Measurements from ENCODE around the gene XPO5. TPM values are rescaled to one million over a fixed set of nuclear protein-coding genes. Genes with fewer than 3 reads are reported as not detected.

Gene XPO5
- total and polyA plus RNA-seq, 2 experiments from 2014 or later = 28.5 to 95.2 TPM

DNA sequence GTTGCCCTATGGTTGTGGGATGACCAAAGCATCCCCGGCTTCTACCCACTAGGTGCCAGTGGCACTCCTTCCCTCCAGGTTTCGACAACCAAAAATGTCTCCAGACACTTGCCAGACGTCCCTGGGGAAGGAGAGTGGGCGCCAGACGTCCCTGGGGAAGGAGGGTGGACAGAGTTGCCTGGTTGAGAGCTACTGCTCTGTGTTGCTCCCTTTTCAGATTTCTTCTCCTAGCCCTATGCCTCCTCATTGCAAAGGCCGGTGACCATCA, 78.8 kb downstream of the XPO5 start:
- ATAC-seq = no peak
- no peak overlapping the region for H3K4me3 Mint-ChIP-seq
- H4K20me1 ChIP-seq (replicated peaks; ENCODE audit: insufficient read depth) = peaks cover 6% of the 10 kb centered on the region
- H3K27ac Mint-ChIP-seq = no peak overlapping the region
- no peaks in the 10 kb centered on the region for H3K9me3 Mint-ChIP-seq
- H3K9me2 ChIP-seq (ENCODE audit: insufficient read depth) = no peaks in the 10 kb centered on the region
- peaks cover 27% of the 10 kb centered on the region for H3K4me1 Mint-ChIP-seq
- peaks cover 36% of the 10 kb centered on the region for H3K36me3 Mint-ChIP-seq (ENCODE audit: low read depth)
- TF ChIP-seq JUNB (IDR thresholded peaks at IDR 0.05; ENCODE audit: unreplicated experiment) (no peak), NANOG (IDR thresholded peaks at IDR 0.05; ENCODE audit: borderline replicate concordance) (no peak), ZNF114 (CRISPR knock-in tag; IDR thresholded peaks at IDR 0.05) (no peak), ETS1 (IDR thresholded peaks at IDR 0.05) (no peak), STAT1 (IDR thresholded peaks at IDR 0.05; ENCODE audit: unreplicated experiment) (no peak), CREB1 (CRISPR knock-in tag; IDR thresholded peaks at IDR 0.05; ENCODE audit: low read depth) (no peak), ZNF331 (CRISPR knock-in tag; IDR thresholded peaks at IDR 0.05; ENCODE audit: low read depth) (no peak), EZH2phosphoT487 (IDR thresholded peaks at IDR 0.05; ENCODE audit: unreplicated experiment) (no peak), EZH2 (IDR thresholded peaks at IDR 0.05; ENCODE audit: low read depth, unreplicated experiment) (no peak), POLR2AphosphoS5 (IDR thresholded peaks at IDR 0.05; ENCODE audit: low read depth) (no peak)
- TF ChIP-seq, protein P1, sequence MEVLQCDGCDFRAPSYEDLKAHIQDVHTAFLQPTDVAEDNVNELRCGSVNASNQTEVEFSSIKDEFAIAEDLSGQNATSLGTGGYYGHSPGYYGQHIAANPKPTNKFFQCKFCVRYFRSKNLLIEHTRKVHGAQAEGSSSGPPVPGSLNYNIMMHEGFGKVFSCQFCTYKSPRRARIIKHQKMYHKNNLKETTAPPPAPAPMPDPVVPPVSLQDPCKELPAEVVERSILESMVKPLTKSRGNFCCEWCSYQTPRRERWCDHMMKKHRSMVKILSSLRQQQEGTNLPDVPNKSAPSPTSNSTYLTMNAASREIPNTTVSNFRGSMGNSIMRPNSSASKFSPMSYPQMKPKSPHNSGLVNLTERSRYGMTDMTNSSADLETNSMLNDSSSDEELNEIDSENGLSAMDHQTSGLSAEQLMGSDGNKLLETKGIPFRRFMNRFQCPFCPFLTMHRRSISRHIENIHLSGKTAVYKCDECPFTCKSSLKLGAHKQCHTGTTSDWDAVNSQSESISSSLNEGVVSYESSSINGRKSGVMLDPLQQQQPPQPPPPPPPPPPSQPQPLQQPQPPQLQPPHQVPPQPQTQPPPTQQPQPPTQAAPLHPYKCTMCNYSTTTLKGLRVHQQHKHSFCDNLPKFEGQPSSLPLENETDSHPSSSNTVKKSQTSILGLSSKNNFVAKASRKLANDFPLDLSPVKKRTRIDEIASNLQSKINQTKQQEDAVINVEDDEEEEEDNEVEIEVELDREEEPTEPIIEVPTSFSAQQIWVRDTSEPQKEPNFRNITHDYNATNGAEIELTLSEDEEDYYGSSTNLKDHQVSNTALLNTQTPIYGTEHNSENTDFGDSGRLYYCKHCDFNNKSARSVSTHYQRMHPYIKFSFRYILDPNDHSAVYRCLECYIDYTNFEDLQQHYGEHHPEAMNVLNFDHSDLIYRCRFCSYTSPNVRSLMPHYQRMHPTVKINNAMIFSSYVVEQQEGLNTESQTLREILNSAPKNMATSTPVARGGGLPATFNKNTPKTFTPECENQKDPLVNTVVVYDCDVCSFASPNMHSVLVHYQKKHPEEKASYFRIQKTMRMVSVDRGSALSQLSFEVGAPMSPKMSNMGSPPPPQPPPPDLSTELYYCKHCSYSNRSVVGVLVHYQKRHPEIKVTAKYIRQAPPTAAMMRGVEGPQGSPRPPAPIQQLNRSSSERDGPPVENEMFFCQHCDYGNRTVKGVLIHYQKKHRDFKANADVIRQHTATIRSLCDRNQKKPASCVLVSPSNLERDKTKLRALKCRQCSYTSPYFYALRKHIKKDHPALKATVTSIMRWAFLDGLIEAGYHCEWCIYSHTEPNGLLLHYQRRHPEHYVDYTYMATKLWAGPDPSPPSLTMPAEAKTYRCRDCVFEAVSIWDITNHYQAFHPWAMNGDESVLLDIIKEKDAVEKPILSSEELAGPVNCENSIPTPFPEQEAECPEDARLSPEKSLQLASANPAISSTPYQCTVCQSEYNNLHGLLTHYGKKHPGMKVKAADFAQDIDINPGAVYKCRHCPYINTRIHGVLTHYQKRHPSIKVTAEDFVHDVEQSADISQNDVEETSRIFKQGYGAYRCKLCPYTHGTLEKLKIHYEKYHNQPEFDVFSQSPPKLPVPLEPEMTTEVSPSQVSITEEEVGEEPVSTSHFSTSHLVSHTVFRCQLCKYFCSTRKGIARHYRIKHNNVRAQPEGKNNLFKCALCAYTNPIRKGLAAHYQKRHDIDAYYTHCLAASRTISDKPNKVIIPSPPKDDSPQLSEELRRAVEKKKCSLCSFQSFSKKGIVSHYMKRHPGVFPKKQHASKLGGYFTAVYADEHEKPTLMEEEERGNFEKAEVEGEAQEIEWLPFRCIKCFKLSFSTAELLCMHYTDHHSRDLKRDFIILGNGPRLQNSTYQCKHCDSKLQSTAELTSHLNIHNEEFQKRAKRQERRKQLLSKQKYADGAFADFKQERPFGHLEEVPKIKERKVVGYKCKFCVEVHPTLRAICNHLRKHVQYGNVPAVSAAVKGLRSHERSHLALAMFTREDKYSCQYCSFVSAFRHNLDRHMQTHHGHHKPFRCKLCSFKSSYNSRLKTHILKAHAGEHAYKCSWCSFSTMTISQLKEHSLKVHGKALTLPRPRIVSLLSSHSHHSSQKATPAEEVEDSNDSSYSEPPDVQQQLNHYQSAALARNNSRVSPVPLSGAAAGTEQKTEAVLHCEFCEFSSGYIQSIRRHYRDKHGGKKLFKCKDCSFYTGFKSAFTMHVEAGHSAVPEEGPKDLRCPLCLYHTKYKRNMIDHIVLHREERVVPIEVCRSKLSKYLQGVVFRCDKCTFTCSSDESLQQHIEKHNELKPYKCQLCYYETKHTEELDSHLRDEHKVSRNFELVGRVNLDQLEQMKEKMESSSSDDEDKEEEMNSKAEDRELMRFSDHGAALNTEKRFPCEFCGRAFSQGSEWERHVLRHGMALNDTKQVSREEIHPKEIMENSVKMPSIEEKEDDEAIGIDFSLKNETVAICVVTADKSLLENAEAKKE (CRISPR knock-in tag; IDR thresholded peaks at IDR 0.05) = no peak
- TF ChIP-seq, protein P2, sequence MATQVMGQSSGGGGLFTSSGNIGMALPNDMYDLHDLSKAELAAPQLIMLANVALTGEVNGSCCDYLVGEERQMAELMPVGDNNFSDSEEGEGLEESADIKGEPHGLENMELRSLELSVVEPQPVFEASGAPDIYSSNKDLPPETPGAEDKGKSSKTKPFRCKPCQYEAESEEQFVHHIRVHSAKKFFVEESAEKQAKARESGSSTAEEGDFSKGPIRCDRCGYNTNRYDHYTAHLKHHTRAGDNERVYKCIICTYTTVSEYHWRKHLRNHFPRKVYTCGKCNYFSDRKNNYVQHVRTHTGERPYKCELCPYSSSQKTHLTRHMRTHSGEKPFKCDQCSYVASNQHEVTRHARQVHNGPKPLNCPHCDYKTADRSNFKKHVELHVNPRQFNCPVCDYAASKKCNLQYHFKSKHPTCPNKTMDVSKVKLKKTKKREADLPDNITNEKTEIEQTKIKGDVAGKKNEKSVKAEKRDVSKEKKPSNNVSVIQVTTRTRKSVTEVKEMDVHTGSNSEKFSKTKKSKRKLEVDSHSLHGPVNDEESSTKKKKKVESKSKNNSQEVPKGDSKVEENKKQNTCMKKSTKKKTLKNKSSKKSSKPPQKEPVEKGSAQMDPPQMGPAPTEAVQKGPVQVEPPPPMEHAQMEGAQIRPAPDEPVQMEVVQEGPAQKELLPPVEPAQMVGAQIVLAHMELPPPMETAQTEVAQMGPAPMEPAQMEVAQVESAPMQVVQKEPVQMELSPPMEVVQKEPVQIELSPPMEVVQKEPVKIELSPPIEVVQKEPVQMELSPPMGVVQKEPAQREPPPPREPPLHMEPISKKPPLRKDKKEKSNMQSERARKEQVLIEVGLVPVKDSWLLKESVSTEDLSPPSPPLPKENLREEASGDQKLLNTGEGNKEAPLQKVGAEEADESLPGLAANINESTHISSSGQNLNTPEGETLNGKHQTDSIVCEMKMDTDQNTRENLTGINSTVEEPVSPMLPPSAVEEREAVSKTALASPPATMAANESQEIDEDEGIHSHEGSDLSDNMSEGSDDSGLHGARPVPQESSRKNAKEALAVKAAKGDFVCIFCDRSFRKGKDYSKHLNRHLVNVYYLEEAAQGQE (IDR thresholded peaks at IDR 0.05; ENCODE audit: unreplicated experiment) = no peak
- TF ChIP-seq, protein P3, sequence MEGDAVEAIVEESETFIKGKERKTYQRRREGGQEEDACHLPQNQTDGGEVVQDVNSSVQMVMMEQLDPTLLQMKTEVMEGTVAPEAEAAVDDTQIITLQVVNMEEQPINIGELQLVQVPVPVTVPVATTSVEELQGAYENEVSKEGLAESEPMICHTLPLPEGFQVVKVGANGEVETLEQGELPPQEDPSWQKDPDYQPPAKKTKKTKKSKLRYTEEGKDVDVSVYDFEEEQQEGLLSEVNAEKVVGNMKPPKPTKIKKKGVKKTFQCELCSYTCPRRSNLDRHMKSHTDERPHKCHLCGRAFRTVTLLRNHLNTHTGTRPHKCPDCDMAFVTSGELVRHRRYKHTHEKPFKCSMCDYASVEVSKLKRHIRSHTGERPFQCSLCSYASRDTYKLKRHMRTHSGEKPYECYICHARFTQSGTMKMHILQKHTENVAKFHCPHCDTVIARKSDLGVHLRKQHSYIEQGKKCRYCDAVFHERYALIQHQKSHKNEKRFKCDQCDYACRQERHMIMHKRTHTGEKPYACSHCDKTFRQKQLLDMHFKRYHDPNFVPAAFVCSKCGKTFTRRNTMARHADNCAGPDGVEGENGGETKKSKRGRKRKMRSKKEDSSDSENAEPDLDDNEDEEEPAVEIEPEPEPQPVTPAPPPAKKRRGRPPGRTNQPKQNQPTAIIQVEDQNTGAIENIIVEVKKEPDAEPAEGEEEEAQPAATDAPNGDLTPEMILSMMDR (conservative IDR thresholded peaks at IDR 0.05; ENCODE audit: low read depth in 2 of 2) = no peak
- H3K4me2 ChIP-seq = no peak overlapping the region
- no peaks in the 10 kb centered on the region for H3F3A ChIP-seq (replicated peaks; ENCODE audit: low read depth)
- no peak overlapping the region for H2AFZ ChIP-seq
- peaks cover 9% of the 10 kb centered on the region for H3K27me3 Mint-ChIP-seq (ENCODE audit: insufficient read depth, low read depth, poor library complexity)
- DNase-seq (ENCODE audit: low spot score) = no peak
- H3K27ac ChIP-seq (ENCODE audit: low read depth) = no peak overlapping the region
- H3K4me3 ChIP-seq = no peak overlapping the region
- H3K36me3 ChIP-seq (ENCODE audit: insufficient read depth) = peaks cover 2% of the 10 kb centered on the region; the same call in 1 of the 2 replicates
- H3K4me1 ChIP-seq (ENCODE audit: insufficient read depth) = peaks cover 16% of the 10 kb centered on the region
- no peaks in the 10 kb centered on the region for H3K27me3 ChIP-seq (ENCODE audit: insufficient read depth)
- H3K79me2 ChIP-seq (replicated peaks; ENCODE audit: insufficient read depth) = peaks cover 27% of the 10 kb centered on the region
